Measurements from ENCODE around the gene POU2F1. TPM values are rescaled to one million over a fixed set of nuclear protein-coding genes. Genes with fewer than 3 reads are reported as not detected.

Gene POU2F1
- total and polyA plus RNA-seq, 3 donors from 2014 or later, result 17.1 to 36.9 (median 36.0) TPM

- DNase-seq, result no peak
- intact Hi-C loops (cut with DNase I; ENCODE audit: low total_unique reads), result no loop called here
- H3K4me3 ChIP-seq, result no peak overlapping the region
- TF ChIP-seq CTCF (IDR thresholded peaks at IDR 0.05), result no peak
- no peak for TF ChIP-seq POLR2A (IDR thresholded peaks at IDR 0.05)
- WGBS, 2 donors, result 0% methylated on average over 1 of the region's 1 CpG
- H3K27me3 ChIP-seq, result no peaks in the 10 kb centered on the region
- no peak overlapping the region for H3K27ac ChIP-seq
- no peaks in the 10 kb centered on the region for H3K9me3 ChIP-seq
- no peaks in the 10 kb centered on the region for H3K4me1 ChIP-seq
- H3K36me3 ChIP-seq (ENCODE audit: low read depth, missing control alignments), result no peaks in the 10 kb centered on the region
These were observed 41.9 kb upstream of the POU2F1 start for GRCh38 chr1:167178831-167179230.

DNA sequence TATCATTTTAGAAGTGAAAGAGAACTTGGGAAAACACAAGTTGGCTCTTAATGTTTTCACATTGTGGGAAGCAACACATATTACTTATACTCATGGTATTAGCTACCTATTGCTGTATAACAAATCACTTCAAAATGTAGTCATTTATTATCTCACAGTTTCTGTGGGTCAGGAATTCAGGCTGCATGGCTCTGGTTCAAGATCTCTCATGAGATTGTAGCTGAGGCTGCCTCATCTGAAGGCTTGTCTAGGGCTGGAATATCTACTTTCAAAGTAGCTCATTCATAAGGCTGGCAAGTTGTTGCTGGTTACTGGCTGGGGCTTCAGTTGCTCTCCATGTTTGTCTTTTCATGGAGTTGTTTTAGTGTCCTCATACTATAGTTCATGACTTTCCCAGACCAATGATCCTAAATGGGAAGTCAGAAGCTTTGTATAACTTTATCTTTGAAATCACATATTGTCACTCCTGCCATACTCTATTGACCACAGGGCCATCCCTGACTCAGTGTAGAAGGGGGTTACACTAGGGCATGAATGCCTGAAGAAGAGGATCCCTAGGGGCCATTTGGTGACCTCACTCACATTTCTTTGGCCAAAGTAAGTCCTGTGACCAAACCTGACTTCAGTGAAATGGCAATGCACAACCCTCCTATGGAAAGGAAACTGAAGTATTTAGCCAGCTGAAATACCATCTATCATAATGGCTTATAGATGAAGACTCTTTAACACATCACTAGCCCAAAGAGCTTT is 37.9 kb upstream of the POU2F1 start:
- no peak overlapping the region for H3K4me3 ChIP-seq
- H3K36me3 ChIP-seq (ENCODE audit: low read depth, missing control alignments), result no peaks in the 10 kb centered on the region
- no peak for TF ChIP-seq POLR2A (IDR thresholded peaks at IDR 0.05)
- no peak for TF ChIP-seq CTCF (IDR thresholded peaks at IDR 0.05)

GRCh38 chr1:167184081-167184480 is 36.6 kb upstream of the POU2F1 start:
- Histone ChIP-seq H3K36me3 (ENCODE audit: low read depth, missing control alignments) (no peaks in the 10 kb centered on the region), H3K4me3 (no peak overlapping the region), H3K27me3 (no peaks in the 10 kb centered on the region), H3K9me3 (no peaks in the 10 kb centered on the region), H3K4me1 (peaks cover 5% of the 10 kb centered on the region), H3K27ac (no peak overlapping the region)
- 78% methylated on average over 2 of the region's 2 CpGs for WGBS, 2 donors
- DNase-seq, result no peak
- no peak for TF ChIP-seq CTCF (IDR thresholded peaks at IDR 0.05)
- no peak for TF ChIP-seq POLR2A (IDR thresholded peaks at IDR 0.05)
- intact Hi-C loops (cut with DNase I; ENCODE audit: low total_unique reads), result no loop called here

More for the DNA sequence above, 37.9 kb upstream of the POU2F1 start:
- Histone ChIP-seq H3K27ac (no peak overlapping the region), H3K27me3 (no peaks in the 10 kb centered on the region), H3K4me1 (peaks cover 5% of the 10 kb centered on the region), H3K9me3 (no peaks in the 10 kb centered on the region)
- intact Hi-C loops (cut with DNase I; ENCODE audit: low total_unique reads), result no loop called here
- no peak for DNase-seq

DNA sequence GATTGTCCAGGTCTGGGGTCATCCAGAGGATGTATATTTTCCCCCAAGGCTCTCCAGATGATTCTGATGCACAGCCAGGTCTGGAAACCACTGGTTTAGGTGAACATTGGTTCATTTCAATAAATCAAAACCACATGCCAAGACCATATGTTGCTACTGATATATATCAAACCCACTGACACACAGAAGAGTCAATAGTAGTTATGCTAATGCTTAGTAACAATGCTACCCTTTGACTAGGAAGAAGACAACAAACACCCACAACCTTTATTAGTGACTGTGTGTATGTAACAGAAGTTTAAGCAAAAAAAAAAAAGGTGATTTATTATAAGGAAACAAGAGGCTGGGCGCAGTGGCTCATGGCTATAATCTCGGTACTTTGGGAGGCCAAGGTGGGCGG is 35.6 kb upstream of the POU2F1 start:
- no peak overlapping the region for H3K4me3 ChIP-seq
- peaks cover 5% of the 10 kb centered on the region for H3K4me1 ChIP-seq
- H3K9me3 ChIP-seq, result no peaks in the 10 kb centered on the region
- DNase-seq, result no peak
- H3K27me3 ChIP-seq, result no peaks in the 10 kb centered on the region
- H3K36me3 ChIP-seq (ENCODE audit: low read depth, missing control alignments), result no peaks in the 10 kb centered on the region
- H3K27ac ChIP-seq, result no peak overlapping the region
- intact Hi-C loops (cut with DNase I; ENCODE audit: low total_unique reads), result no loop called here
- TF ChIP-seq CTCF (IDR thresholded peaks at IDR 0.05) (no peak), POLR2A (IDR thresholded peaks at IDR 0.05) (no peak)
- WGBS, 2 donors, result 92 to 94% methylated on average over 3 of the region's 3 CpGs
